K562 (cell line): ENCODE data around the gene RAB3GAP2. TPM values are rescaled to one million over a fixed set of nuclear protein-coding genes. Genes with fewer than 3 reads are reported as not detected.

ENCODE experiments used
- ATAC-seq: fragments of 200-7000 bp; cut with Tn5 transposase; 3 replicates; pipeline ENCODE4 v1.9.1; 2020; ENCODE audit warnings: moderate library complexity
- BruUV-seq: library from RNA; stranded (reverse); fragments of 400-500 nt; replicated peaks from 2 replicates; lab custom pipeline; 2021; lab: Mats Ljungman, UMichigan
- CTCF ChIA-PET: fragments of 300-600 bp; formaldehyde crosslinking; extraction: SDS; loops from one replicate; lab custom pipeline; 2021; ENCODE audit warnings: low intra/inter-chr PET ratio; lab: Yijun Ruan, JAX
- POLR2A ChIA-PET: fragments of 300-600, 350-650 bp; sonication (Branson Sonifier 250); formaldehyde crosslinking; extraction: SDS; loops from one replicate; lab custom pipeline; 2021; ENCODE audit warnings: antibody characterized with exemption, inconsistent platforms; lab: Yijun Ruan, JAX
- DNase-seq, 4 experiments: peaks; one replicate each; pipeline versions ENCODE4 v3.0.0 to v3.0.0-alpha.2; 2011 to 2018; ENCODE audit warnings: low spot score in 3 of 4, mixed read lengths in 3 of 4; ENCODE audit errors: extremely low read depth in 1 of 4
- FAIRE-seq: peaks from 2 replicates; lab custom pipeline; 2011; peaks lifted over from hg19 to GRCh38; lab: Jason Lieb, UNC
- H2AFZ ChIP-seq: 2 replicates; pipeline ENCODE4 v1.6.0; 2011; ENCODE audit warnings: low read depth, low read length, control low read depth, inconsistent platforms
- H3K27ac ChIP-seq: fragments of 200-600 bp; 3 replicates; pipeline ENCODE4 v1.8.0; 2011; ENCODE audit warnings: low read depth, mild to moderate bottlenecking, control low read depth, inconsistent platforms, low read length, moderate library complexity, mixed read lengths; ENCODE audit errors: extremely low read depth
- H3K27me3 ChIP-seq, 2 experiments: fragments of 300-600 bp in 1 of 2; 2 replicates in 1 of 2; 3 replicates in 1 of 2; pipeline versions ENCODE4 v1.6.0 to v1.8.0; 2011; ENCODE audit warnings: inconsistent platforms in 2 of 2, low read length in 2 of 2, mild to moderate bottlenecking in 1 of 2, mixed read lengths in 1 of 2, moderate library complexity in 1 of 2; ENCODE audit not compliant: control insufficient read depth in 2 of 2, insufficient read depth in 2 of 2
- H3K36me3 ChIP-seq: fragments of 300-600 bp; 3 replicates; pipeline ENCODE4 v1.8.0; 2011; ENCODE audit warnings: mild to moderate bottlenecking, low read length, inconsistent platforms; ENCODE audit not compliant: control insufficient read depth, insufficient read depth
- H3K4me1 ChIP-seq, 2 experiments: fragments of 200-600 bp in 1 of 2; replicated peaks in 1 of 2; 2 replicates in 1 of 2; 3 replicates in 1 of 2; pipeline versions ENCODE4 v1.5.1 to v1.8.0; 2011; ENCODE audit warnings: inconsistent platforms in 2 of 2, low read length in 2 of 2, mild to moderate bottlenecking in 1 of 2, mixed read lengths in 1 of 2, moderate library complexity in 1 of 2; ENCODE audit not compliant: control insufficient read depth in 2 of 2, insufficient read depth in 2 of 2
- H3K4me2 ChIP-seq: 2 replicates; pipeline ENCODE4 v1.6.1; 2011; ENCODE audit warnings: low read length, control low read depth, inconsistent platforms, mixed read lengths; ENCODE audit not compliant: insufficient read depth
- H3K4me3 ChIP-seq: fragments of 200-600 bp; sonication (generic), shearing (Covaris generic); 2 replicates; pipeline ENCODE4 v1.5.1; 2016; ENCODE audit warnings: control low read depth, inconsistent platforms
- H3K79me2 ChIP-seq: fragments of 200-600 bp; 3 replicates; pipeline ENCODE4 v1.8.0; 2011; ENCODE audit warnings: low read length, inconsistent platforms; ENCODE audit not compliant: control insufficient read depth, insufficient read depth
- H3K9ac ChIP-seq, 2 experiments: 2 replicates each; pipeline versions ENCODE4 v1.6.0 to v1.6.1; 2011; ENCODE audit warnings: low read depth in 2 of 2, low read length in 2 of 2, control low read depth in 1 of 2, inconsistent platforms in 1 of 2, mild to moderate bottlenecking in 1 of 2, mixed read lengths in 1 of 2; ENCODE audit not compliant: insufficient read depth in 1 of 2
- H3K9me1 ChIP-seq: one replicate; pipeline ENCODE4 v1.6.0; 2011; ENCODE audit warnings: inconsistent platforms, mild to moderate bottlenecking, low read length, moderate library complexity; ENCODE audit not compliant: control insufficient read depth, insufficient read depth
- H3K9me3 ChIP-seq: replicated peaks from 2 replicates; pipeline ENCODE4 v1.5.1; 2011; ENCODE audit warnings: low read depth, low read length, inconsistent platforms; ENCODE audit not compliant: control insufficient read depth, insufficient read depth
- H4K20me1 ChIP-seq: replicated peaks from 2 replicates; pipeline ENCODE4 v1.6.1; 2011; ENCODE audit warnings: low read length, inconsistent platforms, mixed read lengths; ENCODE audit not compliant: control insufficient read depth, insufficient read depth
- ATF4 ChIP-seq: fragments of 450-650 bp; formaldehyde crosslinking; IDR thresholded peaks from 2 replicates; pipeline ENCODE4 v1.4.0; 2022; ENCODE audit warnings: mild to moderate bottlenecking, moderate library complexity
- FIP1L1 ChIP-seq: fragments of 200-400 bp; formaldehyde crosslinking; IDR thresholded peaks from 2 replicates; pipeline ENCODE4 v1.6.1; 2018; ENCODE audit warnings: mild to moderate bottlenecking, low read depth, low read length; ENCODE audit not compliant: poor library complexity, severe bottlenecking
- HDAC6 ChIP-seq: IDR thresholded peaks from 2 replicates; pipeline ENCODE4 v1.6.1; 2012; ENCODE audit warnings: low read depth, mild to moderate bottlenecking, control low read depth, inconsistent platforms, low read length, moderate library complexity
- KDM2B ChIP-seq: fragments of 250-450 bp; sonication (Bioruptor Pico); IDR thresholded peaks from 2 replicates; pipeline ENCODE4 v1.8.0; 2021; ENCODE audit warnings: mild to moderate bottlenecking, moderate library complexity
- MCM5 ChIP-seq: fragments of 450-650 bp; IDR thresholded peaks from 2 replicates; pipeline ENCODE4 v1.6.1; 2016; ENCODE audit warnings: low read depth
- MEIS2 ChIP-seq: fragments of 450-650 bp; IDR thresholded peaks from 2 replicates; pipeline ENCODE4 v1.6.1; 2014; ENCODE audit warnings: mild to moderate bottlenecking; ENCODE audit not compliant: partially characterized antibody
- POLR2B ChIP-seq: fragments of 450-650 bp; IDR thresholded peaks from 2 replicates; pipeline ENCODE4 v1.6.1; 2018; ENCODE audit warnings: low read depth; ENCODE audit not compliant: partially characterized antibody
- SAFB2 ChIP-seq: fragments of 200-400 bp; formaldehyde crosslinking; IDR thresholded peaks from 2 replicates; pipeline ENCODE4 v1.6.1; 2018; ENCODE audit warnings: borderline replicate concordance, low read length, low read depth, moderate library complexity; ENCODE audit not compliant: severe bottlenecking
- SRSF7 ChIP-seq: fragments of 200-400 bp; formaldehyde crosslinking; optimal IDR thresholded peaks from 2 replicates; pipeline ENCODE3; 2017; ENCODE audit warnings: mild to moderate bottlenecking, low read depth, low read length
- ZC3H4 ChIP-seq: sonication (generic); formaldehyde crosslinking; IDR thresholded peaks from 2 replicates; pipeline ENCODE4 v1.9.0; 2021; ENCODE audit warnings: missing genetic modification reagents, borderline replicate concordance
- ZNF551 ChIP-seq: fragments of 250-450 bp; sonication (Bioruptor Pico); IDR thresholded peaks from 2 replicates; pipeline ENCODE4 v1.5.0; 2021; ENCODE audit warnings: mild to moderate bottlenecking, moderate library complexity
- ZNF592 ChIP-seq: fragments of 450-650 bp; IDR thresholded peaks from 2 replicates; pipeline ENCODE4 v1.6.1; 2017; ENCODE audit warnings: antibody characterized with exemption, mild to moderate bottlenecking
- WGBS: fragments of 100-300 bp; shearing (Covaris generic); methylation state at CpG from one replicate; pipeline ENCODE4 v1.1.6; 2016; ENCODE audit warnings: low coverage, mixed read lengths; ENCODE audit not compliant: insufficient coverage; ENCODE audit errors: missing lambda C conversion rate; 5-methylcytosine and 5-hydroxymethylcytosine counted together
- in situ Hi-C: fragments of 300-500 bp; cut with MboI; formaldehyde crosslinking; loops from 4 replicates; pipeline ENCODE4 v1.15.0; 2018; ENCODE audit warnings: inconsistent platforms, mixed read lengths
- intact Hi-C: fragments of 100-400 bp; cut with micrococcal nuclease; formaldehyde crosslinking; loops from 2 replicates; pipeline ENCODE4 v1.14.2; 2022
- polyA plus RNA-seq, 8 experiments: library from polyadenylated mRNA; depleted of rRNA in 4 of 8; stranded (reverse) in 5 of 8; unstranded in 3 of 8; fragments of >200 nt; fragmentation: Nextera tagmentation in 2 of 8; fragmentation: Illumina TruSeq in 1 of 8; extraction: Ambion mirVana in 2 of 8; extraction: Trizol in 1 of 8; gene quantifications; 2 replicates each; pipeline versions ENCODE4 v1.2.1 to v1.2.3, GENCODE V29; 2011 to 2014; ENCODE audit warnings: inconsistent platforms in 1 of 8, missing spikeins in 1 of 8
- total RNA-seq, 7 experiments: library from RNA; depleted of rRNA in 6 of 7; stranded (reverse); fragments of >200 nt in 6 of 7; fragmentation: Illumina TruSeq in 2 of 7; extraction: Trizol in 2 of 7; gene quantifications; 2 replicates each; pipeline versions ENCODE4 v1.2.1 to v1.2.3, GENCODE V29; 2011 to 2021; ENCODE audit warnings: low replicate concordance in 1 of 7
- TF ChIP-seq, protein P1 (sequence below): fragments of 150-350 bp; IDR thresholded peaks from 2 replicates; pipeline ENCODE4 v1.6.1; 2014; ENCODE audit warnings: low read depth, mild to moderate bottlenecking, low read length, borderline replicate concordance

Gene RAB3GAP2
- total and polyA plus RNA-seq, 9 of the 15 experiments (the other 6 are each of a cell fraction or from before 2014, with no cell fraction given), result 14.1 to 69.1 (median 32.2) TPM

DNA sequence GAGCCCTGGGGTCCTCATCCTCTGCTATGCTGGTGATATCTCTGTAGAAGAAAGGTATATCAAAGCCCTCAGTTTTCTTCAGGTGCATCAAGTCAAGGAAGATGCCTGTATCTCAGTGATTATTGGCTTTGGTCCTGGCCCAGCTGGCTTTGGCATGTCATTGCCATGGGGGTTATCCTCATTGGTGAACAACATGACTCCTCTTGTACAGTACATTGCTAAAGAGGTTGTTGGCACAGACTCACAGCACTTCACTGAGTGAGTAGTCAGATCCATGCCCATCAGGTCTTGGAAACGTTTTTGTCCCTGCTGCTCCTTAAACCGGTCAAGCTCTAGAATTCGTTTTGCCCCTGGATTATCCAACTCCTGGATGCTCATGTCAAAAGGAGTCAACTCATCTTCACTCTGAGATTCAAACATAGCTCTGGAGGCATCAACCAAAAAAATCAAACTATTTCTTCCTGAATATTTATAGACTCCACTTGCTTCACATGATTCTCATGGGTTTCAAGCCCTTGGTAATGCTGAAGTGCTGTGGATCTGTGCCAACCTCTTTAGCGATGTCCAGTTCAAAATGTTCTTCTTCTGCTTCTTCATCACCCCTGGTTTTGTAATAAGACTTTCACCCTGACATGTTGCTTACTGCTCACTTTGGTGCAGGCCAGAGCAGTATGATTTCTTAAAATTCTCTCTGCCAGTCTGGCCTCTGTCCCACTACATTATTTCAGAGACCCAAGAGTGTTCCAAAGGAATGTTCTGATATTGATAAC lies 43.0 kb upstream of the RAB3GAP2 start:
- H3K27me3 ChIP-seq, result peaks cover 0 to 9% of the 10 kb centered on the region in 2 experiments; a peak in 3 of 5 replicates
- H3K9me3 ChIP-seq, result no peaks in the 10 kb centered on the region
- CTCF ChIA-PET, result no interaction called here
- BruUV-seq, result no TSS peak
- WGBS, result 1% methylated on average over 4 of the region's 4 CpGs
- DNase-seq (no peak), ATAC-seq (no peak), FAIRE-seq (no peak)
- intact Hi-C loops (no loop called here), in situ Hi-C loops (no loop called here)
- H3K9ac ChIP-seq, result no peak overlapping the region
- no peak overlapping the region for H3K4me2 ChIP-seq
- no peaks in the 10 kb centered on the region for H3K79me2 ChIP-seq
- no peaks in the 10 kb centered on the region for H3K9me1 ChIP-seq
- no peak overlapping the region for H3K27ac ChIP-seq
- H3K36me3 ChIP-seq, result no peaks in the 10 kb centered on the region
- H2AFZ ChIP-seq, result no peak overlapping the region
- POLR2A ChIA-PET, result interaction anchor here (1.0 kb wide), 1 partner anchor 11 kb away, joined by 4 read pairs; no protein-coding TSS in a partner anchor
- H3K4me1 ChIP-seq, result no peaks in the 10 kb centered on the region
- no peaks in the 10 kb centered on the region for H4K20me1 ChIP-seq
- no peak overlapping the region for H3K4me3 ChIP-seq
- TF ChIP-seq SRSF7, result no peak
- no peak for TF ChIP-seq POLR2B
- TF ChIP-seq ZNF592, result no peak
- TF ChIP-seq MEIS2, result no peak
- TF ChIP-seq FIP1L1, result no peak
- no peak for TF ChIP-seq HDAC6
- TF ChIP-seq, protein P1, sequence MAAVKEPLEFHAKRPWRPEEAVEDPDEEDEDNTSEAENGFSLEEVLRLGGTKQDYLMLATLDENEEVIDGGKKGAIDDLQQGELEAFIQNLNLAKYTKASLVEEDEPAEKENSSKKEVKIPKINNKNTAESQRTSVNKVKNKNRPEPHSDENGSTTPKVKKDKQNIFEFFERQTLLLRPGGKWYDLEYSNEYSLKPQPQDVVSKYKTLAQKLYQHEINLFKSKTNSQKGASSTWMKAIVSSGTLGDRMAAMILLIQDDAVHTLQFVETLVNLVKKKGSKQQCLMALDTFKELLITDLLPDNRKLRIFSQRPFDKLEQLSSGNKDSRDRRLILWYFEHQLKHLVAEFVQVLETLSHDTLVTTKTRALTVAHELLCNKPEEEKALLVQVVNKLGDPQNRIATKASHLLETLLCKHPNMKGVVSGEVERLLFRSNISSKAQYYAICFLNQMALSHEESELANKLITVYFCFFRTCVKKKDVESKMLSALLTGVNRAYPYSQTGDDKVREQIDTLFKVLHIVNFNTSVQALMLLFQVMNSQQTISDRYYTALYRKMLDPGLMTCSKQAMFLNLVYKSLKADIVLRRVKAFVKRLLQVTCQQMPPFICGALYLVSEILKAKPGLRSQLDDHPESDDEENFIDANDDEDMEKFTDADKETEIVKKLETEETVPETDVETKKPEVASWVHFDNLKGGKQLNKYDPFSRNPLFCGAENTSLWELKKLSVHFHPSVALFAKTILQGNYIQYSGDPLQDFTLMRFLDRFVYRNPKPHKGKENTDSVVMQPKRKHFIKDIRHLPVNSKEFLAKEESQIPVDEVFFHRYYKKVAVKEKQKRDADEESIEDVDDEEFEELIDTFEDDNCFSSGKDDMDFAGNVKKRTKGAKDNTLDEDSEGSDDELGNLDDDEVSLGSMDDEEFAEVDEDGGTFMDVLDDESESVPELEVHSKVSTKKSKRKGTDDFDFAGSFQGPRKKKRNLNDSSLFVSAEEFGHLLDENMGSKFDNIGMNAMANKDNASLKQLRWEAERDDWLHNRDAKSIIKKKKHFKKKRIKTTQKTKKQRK, result no peak
- no peak for TF ChIP-seq MCM5
- TF ChIP-seq SAFB2, result no peak
- TF ChIP-seq ATF4 (CRISPR knock-in tag), result no peak
- TF ChIP-seq ZNF551 (CRISPR knock-in tag), result no peak
- no peak for TF ChIP-seq KDM2B (CRISPR knock-in tag)
- no peak for TF ChIP-seq ZC3H4 (CRISPR knock-in tag)
